SK-N-SH treated with all-trans-retinoic acid at 6 μM for 48 hours (cell line): ENCODE results near the gene U2SURP.

Source experiments
- ATAC-seq: fragments of 200-7000 bp; cut with Tn5 transposase; 3 replicates; pipeline ENCODE4 v1.9.1; 2020; ENCODE audit warnings: mild to moderate bottlenecking, moderate library complexity
- ARNTL ChIP-seq: fragments of 450-650 bp; formaldehyde crosslinking; IDR thresholded peaks from 2 replicates; pipeline ENCODE4 v1.5.0; 2020; ENCODE audit warnings: low read depth, mild to moderate bottlenecking, moderate library complexity, borderline replicate concordance
- BACH2 ChIP-seq: fragments of 250-450 bp; sonication (Bioruptor Pico); IDR thresholded peaks from 2 replicates; pipeline ENCODE4 v1.9.0; 2021; ENCODE audit warnings: mild to moderate bottlenecking, borderline replicate concordance
- CREB5 ChIP-seq: fragments of 250-450 bp; sonication (Bioruptor Pico); IDR thresholded peaks from 2 replicates; pipeline ENCODE4 v1.5.1; 2020; ENCODE audit warnings: low read depth, mild to moderate bottlenecking, moderate library complexity
- CSDC2 ChIP-seq: fragments of 250-450 bp; sonication (Bioruptor Pico); IDR thresholded peaks from 2 replicates; pipeline ENCODE4 v1.5.0; 2020; ENCODE audit warnings: mild to moderate bottlenecking, moderate library complexity
- CSRNP3 ChIP-seq: fragments of 250-450 bp; sonication (Bioruptor Pico); IDR thresholded peaks from 2 replicates; pipeline ENCODE4 v1.5.1; 2021; ENCODE audit warnings: mild to moderate bottlenecking, moderate library complexity
- ESRRG ChIP-seq: fragments of 250-450 bp; sonication (Bioruptor Pico); IDR thresholded peaks from 2 replicates; pipeline ENCODE4 v1.6.1; 2021; ENCODE audit warnings: mild to moderate bottlenecking
- GLIS3 ChIP-seq: fragments of 250-450 bp; sonication (Bioruptor Pico); IDR thresholded peaks from 2 replicates; pipeline ENCODE4 v1.5.0; 2020; ENCODE audit warnings: mild to moderate bottlenecking, moderate library complexity
- OSR1 ChIP-seq: fragments of 250-450 bp; sonication (Bioruptor Pico); IDR thresholded peaks from 2 replicates; pipeline ENCODE4 v1.8.0; 2022; ENCODE audit warnings: moderate library complexity, mild to moderate bottlenecking, inconsistent platforms
- PPARA ChIP-seq: fragments of 250-450 bp; sonication (Bioruptor Pico); IDR thresholded peaks from 2 replicates; pipeline ENCODE4 v1.5.0; 2020; ENCODE audit warnings: mild to moderate bottlenecking, borderline replicate concordance
- RARB ChIP-seq: fragments of 250-450 bp; sonication (Bioruptor Pico); IDR thresholded peaks from 2 replicates; pipeline ENCODE4 v1.8.0; 2021; ENCODE audit warnings: mild to moderate bottlenecking, moderate library complexity
- SNAI2 ChIP-seq: fragments of 250-450 bp; sonication (Bioruptor Pico); IDR thresholded peaks from 2 replicates; pipeline ENCODE4 v1.5.0; 2020; ENCODE audit warnings: mild to moderate bottlenecking, moderate library complexity
- TOX ChIP-seq: fragments of 250-450 bp; sonication (Bioruptor Pico); IDR thresholded peaks from 2 replicates; pipeline ENCODE4 v1.8.0; 2021; ENCODE audit warnings: mild to moderate bottlenecking, moderate library complexity, borderline replicate concordance
- TSHZ2 ChIP-seq: fragments of 250-450 bp; sonication (Bioruptor Pico); IDR thresholded peaks from 2 replicates; pipeline ENCODE4 v1.5.0; 2020; ENCODE audit warnings: mild to moderate bottlenecking, moderate library complexity
- ZC3H10 ChIP-seq: fragments of 250-450 bp; sonication (Bioruptor Pico); IDR thresholded peaks from 2 replicates; pipeline ENCODE4 v1.5.1; 2021; ENCODE audit warnings: mild to moderate bottlenecking, moderate library complexity
- ZFP30 ChIP-seq: fragments of 450-650 bp; formaldehyde crosslinking; IDR thresholded peaks from 2 replicates; pipeline ENCODE4 v1.5.0; 2022; ENCODE audit warnings: mild to moderate bottlenecking, moderate library complexity
- ZNF565 ChIP-seq: fragments of 450-650 bp; formaldehyde crosslinking; conservative IDR thresholded peaks from 2 replicates; pipeline ENCODE4 v1.5.0; 2020; ENCODE audit warnings: low read depth, mild to moderate bottlenecking, moderate library complexity
- ZNF8 ChIP-seq: fragments of 450-650 bp; formaldehyde crosslinking; IDR thresholded peaks from 2 replicates; pipeline ENCODE4 v1.5.0; 2020; ENCODE audit warnings: mild to moderate bottlenecking, moderate library complexity
- TF ChIP-seq, protein P1 (sequence below): fragments of 250-450 bp; sonication (Bioruptor Pico); IDR thresholded peaks from 2 replicates; pipeline ENCODE4 v1.8.0; 2020; ENCODE audit warnings: mild to moderate bottlenecking, moderate library complexity, borderline replicate concordance
- TF ChIP-seq, protein P2 (sequence below): fragments of 250-450 bp; sonication (Bioruptor Pico); IDR thresholded peaks from 2 replicates; pipeline ENCODE4 v1.8.0; 2021; ENCODE audit warnings: low read depth, mild to moderate bottlenecking, moderate library complexity, borderline replicate concordance

U2SURP gene

DNA sequence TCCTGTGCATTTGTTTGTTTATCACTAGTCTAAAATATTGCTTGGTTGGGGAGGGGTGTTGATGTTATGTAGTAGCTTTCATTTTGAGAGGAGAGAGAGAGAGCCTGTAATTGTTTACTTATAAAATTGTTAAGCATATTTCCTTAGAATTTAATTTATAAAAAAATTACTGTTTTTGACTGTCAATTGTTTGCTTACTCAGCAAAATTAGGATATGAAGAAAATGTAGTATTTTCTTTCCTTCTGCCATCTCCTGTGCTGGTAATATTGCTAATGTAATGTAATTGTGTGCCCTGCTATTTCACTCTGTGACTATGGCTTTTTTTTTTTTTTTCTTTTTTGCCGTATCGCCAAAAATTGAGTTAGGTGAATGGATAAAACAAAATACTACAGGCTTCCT lies 3.5 kb downstream of the U2SURP start:
- TF ChIP-seq ZC3H10 (CRISPR knock-in tag) (no peak), TSHZ2 (CRISPR knock-in tag) (no peak), ZNF565 (CRISPR knock-in tag) (no peak), ZNF8 (CRISPR knock-in tag) (no peak), CREB5 (CRISPR knock-in tag) (no peak), GLIS3 (CRISPR knock-in tag) (no peak), SNAI2 (CRISPR knock-in tag) (no peak), BACH2 (CRISPR knock-in tag) (no peak)
- TF ChIP-seq, protein P1, sequence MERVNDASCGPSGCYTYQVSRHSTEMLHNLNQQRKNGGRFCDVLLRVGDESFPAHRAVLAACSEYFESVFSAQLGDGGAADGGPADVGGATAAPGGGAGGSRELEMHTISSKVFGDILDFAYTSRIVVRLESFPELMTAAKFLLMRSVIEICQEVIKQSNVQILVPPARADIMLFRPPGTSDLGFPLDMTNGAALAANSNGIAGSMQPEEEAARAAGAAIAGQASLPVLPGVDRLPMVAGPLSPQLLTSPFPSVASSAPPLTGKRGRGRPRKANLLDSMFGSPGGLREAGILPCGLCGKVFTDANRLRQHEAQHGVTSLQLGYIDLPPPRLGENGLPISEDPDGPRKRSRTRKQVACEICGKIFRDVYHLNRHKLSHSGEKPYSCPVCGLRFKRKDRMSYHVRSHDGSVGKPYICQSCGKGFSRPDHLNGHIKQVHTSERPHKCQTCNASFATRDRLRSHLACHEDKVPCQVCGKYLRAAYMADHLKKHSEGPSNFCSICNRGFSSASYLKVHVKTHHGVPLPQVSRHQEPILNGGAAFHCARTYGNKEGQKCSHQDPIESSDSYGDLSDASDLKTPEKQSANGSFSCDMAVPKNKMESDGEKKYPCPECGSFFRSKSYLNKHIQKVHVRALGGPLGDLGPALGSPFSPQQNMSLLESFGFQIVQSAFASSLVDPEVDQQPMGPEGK (CRISPR knock-in tag): no peak
- ATAC-seq: no peak

GRCh38 chr3:143010024-143010423 lies 8.7 kb downstream of the U2SURP start:
- ATAC-seq: no peak; the same call in 2 of the 3 replicates
- TF ChIP-seq CREB5 (CRISPR knock-in tag) (no peak), TSHZ2 (CRISPR knock-in tag) (no peak), CSRNP3 (CRISPR knock-in tag) (no peak), ZC3H10 (CRISPR knock-in tag) (no peak), ESRRG (CRISPR knock-in tag) (no peak), PPARA (CRISPR knock-in tag) (no peak), SNAI2 (CRISPR knock-in tag) (no peak), ZNF8 (CRISPR knock-in tag) (no peak), RARB (CRISPR knock-in tag) (no peak), ZFP30 (no peak)
- TF ChIP-seq, protein P2, sequence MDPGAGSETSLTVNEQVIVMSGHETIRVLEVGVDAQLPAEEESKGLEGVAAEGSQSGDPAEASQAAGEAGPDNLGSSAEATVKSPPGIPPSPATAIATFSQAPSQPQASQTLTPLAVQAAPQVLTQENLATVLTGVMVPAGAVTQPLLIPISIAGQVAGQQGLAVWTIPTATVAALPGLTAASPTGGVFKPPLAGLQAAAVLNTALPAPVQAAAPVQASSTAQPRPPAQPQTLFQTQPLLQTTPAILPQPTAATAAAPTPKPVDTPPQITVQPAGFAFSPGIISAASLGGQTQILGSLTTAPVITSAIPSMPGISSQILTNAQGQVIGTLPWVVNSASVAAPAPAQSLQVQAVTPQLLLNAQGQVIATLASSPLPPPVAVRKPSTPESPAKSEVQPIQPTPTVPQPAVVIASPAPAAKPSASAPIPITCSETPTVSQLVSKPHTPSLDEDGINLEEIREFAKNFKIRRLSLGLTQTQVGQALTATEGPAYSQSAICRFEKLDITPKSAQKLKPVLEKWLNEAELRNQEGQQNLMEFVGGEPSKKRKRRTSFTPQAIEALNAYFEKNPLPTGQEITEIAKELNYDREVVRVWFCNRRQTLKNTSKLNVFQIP (CRISPR knock-in tag): no peak

GRCh38 chr3:143011705-143012104 lies 10.3 kb downstream of the U2SURP start:
- ATAC-seq: no peak
- TF ChIP-seq ESRRG (CRISPR knock-in tag) (no peak), PPARA (CRISPR knock-in tag) (no peak), ZC3H10 (CRISPR knock-in tag) (no peak), RARB (CRISPR knock-in tag) (no peak), ARNTL (no peak), ZNF8 (CRISPR knock-in tag) (no peak), TOX (no peak), CSDC2 (CRISPR knock-in tag) (no peak), OSR1 (no peak), GLIS3 (CRISPR knock-in tag) (no peak), CSRNP3 (CRISPR knock-in tag) (no peak), SNAI2 (CRISPR knock-in tag) (no peak)
- TF ChIP-seq, protein P1 (CRISPR knock-in tag): no peak
